B cell (primary cell): ENCODE results near the gene CAVIN2. TPM values are rescaled to one million over a fixed set of nuclear protein-coding genes. Genes with fewer than 3 reads are reported as not detected.

Source experiments
- ATAC-seq: fragments of 200-7000 bp; cut with Tn5 transposase; one replicate; pipeline ENCODE4 v1.10.0; 2021; ENCODE audit warnings: low read depth, mild to moderate bottlenecking, moderate number of reproducible peaks, moderate library complexity
- CTCF ChIA-PET: fragments of 350-600 bp; sonication (Branson Sonifier 250); formaldehyde crosslinking; loops from one replicate; lab custom pipeline; 2021; ENCODE audit warnings: antibody characterized with exemption, inconsistent platforms; lab: Charles Lee
- POLR2A ChIA-PET: fragments of 350-600 bp; sonication (Branson Sonifier 250); formaldehyde crosslinking; loops from one replicate; lab custom pipeline; 2021; ENCODE audit warnings: antibody characterized with exemption; lab: Charles Lee
- DNase-seq: peaks from one replicate; pipeline ENCODE4 v3.0.0; 2013
- H2AFZ ChIP-seq: 2 replicates; pipeline ENCODE4 v1.6.1; 2012; ENCODE audit warnings: mild to moderate bottlenecking, low read depth, low read length; ENCODE audit not compliant: insufficient read depth, poor library complexity, severe bottlenecking
- H3K27ac ChIP-seq, 2 donors: 1 replicate in 1 of 2; 2 replicates in 1 of 2; pipeline ENCODE4 v1.5.1; 2012 to 2013; ENCODE audit warnings: low read length in 2 of 2, mild to moderate bottlenecking in 2 of 2, moderate library complexity in 1 of 2
- H3K27me3 ChIP-seq, 4 experiments: fragments of 200-600 bp in 1 of 4; sonication (generic) in 1 of 4; replicated peaks in 1 of 4; 1 replicate in 2 of 4; 2 replicates in 2 of 4; pipeline versions ENCODE4 v1.6.1 to v1.7.0; 2013 to 2016; ENCODE audit warnings: low read length in 3 of 4, mild to moderate bottlenecking in 2 of 4, mixed read lengths in 1 of 4, moderate library complexity in 1 of 4; ENCODE audit not compliant: insufficient read depth in 4 of 4, control insufficient read depth in 3 of 4; ENCODE audit errors: control extremely low read depth in 1 of 4
- H3K36me3 ChIP-seq, 2 experiments: replicated peaks in 1 of 2; 1 replicate in 1 of 2; 2 replicates in 1 of 2; pipeline versions ENCODE4 v1.6.1 to v1.7.1; 2013; ENCODE audit warnings: low read length in 1 of 2; ENCODE audit not compliant: insufficient read depth in 2 of 2, control insufficient read depth in 1 of 2; ENCODE audit errors: control extremely low read depth in 1 of 2, extremely low read depth in 1 of 2
- H3K4me1 ChIP-seq, 2 donors: fragments of 200-600 bp in 1 of 2; sonication (generic) in 1 of 2; 1 replicate in 1 of 2; 2 replicates in 1 of 2; pipeline versions ENCODE4 v1.5.1 to v1.6.1; 2013 to 2017; ENCODE audit warnings: low read length in 2 of 2; ENCODE audit not compliant: control insufficient read depth in 2 of 2, insufficient read depth in 2 of 2
- H3K4me2 ChIP-seq: replicated peaks from 2 replicates; pipeline ENCODE3; 2012; ENCODE audit warnings: mild to moderate bottlenecking, low read depth, low read length; ENCODE audit not compliant: poor library complexity, severe bottlenecking
- H3K4me3 ChIP-seq, 5 experiments: fragments of 200-600 bp in 1 of 5; sonication (generic) in 1 of 5; 1 replicate in 3 of 5; 2 replicates in 2 of 5; pipeline versions ENCODE4 v1.5.1 to v1.7.0; 2011 to 2016; ENCODE audit warnings: low read length in 4 of 5, mild to moderate bottlenecking in 4 of 5, low read depth in 2 of 5, control low read depth in 1 of 5, moderate library complexity in 1 of 5; ENCODE audit not compliant: insufficient read depth in 1 of 5; ENCODE audit errors: control extremely low read depth in 1 of 5, extremely low read depth in 1 of 5
- H3K79me2 ChIP-seq: fragments of 200-600 bp; sonication (generic); one replicate; pipeline ENCODE4 v1.6.0; 2016; ENCODE audit warnings: low read length; ENCODE audit not compliant: control insufficient read depth, insufficient read depth
- H3K9ac ChIP-seq: fragments of 200-600 bp; sonication (generic); 2 replicates; pipeline ENCODE4 v1.6.1; 2017; ENCODE audit warnings: mild to moderate bottlenecking, low read length, moderate library complexity
- H3K9me3 ChIP-seq, 3 donors: one replicate each; pipeline versions ENCODE4 v1.6.1 to v1.7.1; 2013; ENCODE audit warnings: low read length in 2 of 3; ENCODE audit not compliant: control insufficient read depth in 2 of 3, insufficient read depth in 1 of 3; ENCODE audit errors: control extremely low read depth in 1 of 3
- H4K20me1 ChIP-seq: 2 replicates; pipeline ENCODE4 v1.6.0; 2012; ENCODE audit warnings: mild to moderate bottlenecking, low read length; ENCODE audit not compliant: insufficient read depth, control insufficient read depth, poor library complexity, severe bottlenecking
- H3K27ac Mint-ChIP-seq: one replicate; pipeline ENCODE4 v1.8.0; 2021; ENCODE audit warnings: mixed read lengths
- H3K27me3 Mint-ChIP-seq: one replicate; pipeline ENCODE4 v1.8.0; 2021; ENCODE audit warnings: mixed read lengths
- H3K4me1 Mint-ChIP-seq: one replicate; pipeline ENCODE4 v1.8.0; 2021; ENCODE audit warnings: mixed read lengths
- H3K4me3 Mint-ChIP-seq: one replicate; pipeline ENCODE4 v1.8.0; 2021; ENCODE audit warnings: mixed read lengths
- H3K9me3 Mint-ChIP-seq: one replicate; pipeline ENCODE4 v1.8.0; 2022; ENCODE audit warnings: mixed read lengths; ENCODE audit not compliant: insufficient read depth
- CTCF ChIP-seq: fragments of 200-600 bp; IDR thresholded peaks from one replicate; pipeline ENCODE4 v1.8.0; 2022; ENCODE audit warnings: antibody characterized with exemption, mild to moderate bottlenecking
- EZH2 ChIP-seq: IDR thresholded peaks from 2 replicates; pipeline ENCODE4 v1.6.1; 2012; ENCODE audit warnings: borderline replicate concordance, low read depth, mild to moderate bottlenecking, moderate library complexity, low read length; ENCODE audit not compliant: insufficient read depth, poor library complexity, severe bottlenecking
- WGBS: methylation state at CpG from one replicate; pipeline ENCODE4 v1.1.5; 2013; ENCODE audit warnings: missing lambda C conversion rate; ENCODE audit not compliant: insufficient coverage; 5-methylcytosine and 5-hydroxymethylcytosine counted together
- intact Hi-C: fragments of 100-400 bp; cut with micrococcal nuclease; formaldehyde crosslinking; loops from one replicate; pipeline ENCODE4 v1.10.0; 2022
- polyA plus RNA-seq: library from polyadenylated mRNA; depleted of rRNA; stranded (reverse); fragments of >200 nt; gene quantifications from 2 replicates; pipeline ENCODE4 v1.2.3, GENCODE V29; 2012
- total RNA-seq, 2 donors: library from RNA; stranded (reverse); fragments of 120-200 nt in 1 of 2; gene quantifications; 1 replicate in 1 of 2; 2 replicates in 1 of 2; pipeline versions ENCODE4 v1.2.3 to v1.2.4, GENCODE V29; 2013 to 2022

CAVIN2 gene
- total and polyA plus RNA-seq, 2 donors (not counting 1 experiment from before 2014, with no cell fraction given): 0.15 TPM; not detected in 1

- TF ChIP-seq CTCF: no peak
- ChIA-PET POLR2A (no interaction called here), CTCF (no interaction called here)
- intact Hi-C loops: no loop called here
- Histone ChIP-seq H3K4me3 (no peak overlapping the region), H3K4me2 (no peak overlapping the region), H3K4me1 (no peaks in the 10 kb centered on the region), H2AFZ (no peak overlapping the region), H3K79me2 (no peaks in the 10 kb centered on the region), H3K36me3 (no peaks in the 10 kb centered on the region), H3K9me3 (peaks cover 0 to 7% (median 0%) of the 10 kb centered on the region in 3 donors), H3K27ac (no peak overlapping the region), H3K27me3 (no peaks in the 10 kb centered on the region), H4K20me1 (no peaks in the 10 kb centered on the region), H3K9ac (no peak overlapping the region)
- H3K27ac Mint-ChIP-seq: no peak overlapping the region
- no peaks in the 10 kb centered on the region for H3K4me1 Mint-ChIP-seq
- no peak overlapping the region for H3K4me3 Mint-ChIP-seq
- WGBS: 97% methylated on average over 26 of the region's 34 CpGs
- ATAC-seq (no peak), DNase-seq (no peak)
- H3K27me3 Mint-ChIP-seq: no peaks in the 10 kb centered on the region
- H3K9me3 Mint-ChIP-seq: no peaks in the 10 kb centered on the region
Observed at GRCh38 chr2:191881982-191882816, 35.3 kb upstream of the CAVIN2 start.

DNA sequence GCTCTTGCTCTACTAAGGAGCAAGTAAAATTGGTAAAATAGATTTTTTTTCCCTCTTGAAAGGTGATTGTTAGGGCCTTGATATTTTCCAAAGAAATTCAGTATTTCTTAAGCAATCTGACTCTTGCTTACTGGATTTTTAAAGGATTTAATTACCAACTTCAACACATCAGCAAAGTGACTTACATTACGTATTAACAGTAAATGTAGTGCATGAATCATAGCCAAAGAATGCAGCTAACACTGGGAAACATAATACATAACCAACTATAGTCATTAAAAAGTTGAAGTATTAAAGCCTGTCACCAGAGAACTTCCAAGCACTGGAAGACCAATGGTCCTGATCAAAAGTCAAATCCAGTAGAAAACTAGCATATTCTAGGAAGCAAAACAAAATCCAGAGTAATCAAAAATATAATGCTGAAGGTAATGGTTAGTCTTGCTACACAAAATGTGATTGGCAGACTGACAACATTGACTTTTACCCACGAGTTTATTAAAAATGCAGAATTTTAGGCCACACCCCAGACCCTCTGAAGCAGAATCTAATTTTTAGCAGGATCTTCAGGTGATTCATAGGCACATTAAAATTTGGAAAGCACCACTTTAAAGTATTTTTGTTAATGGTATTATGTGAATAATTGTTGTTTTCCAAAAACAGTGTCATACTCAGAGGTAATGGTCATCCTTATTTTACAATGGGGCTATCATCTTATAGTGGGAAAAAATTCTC lies 31.8 kb upstream of the CAVIN2 start:
- no peaks in the 10 kb centered on the region for H3K4me1 Mint-ChIP-seq
- H3K27ac ChIP-seq: no peak overlapping the region
- no peak for DNase-seq
- no peaks in the 10 kb centered on the region for H3K27me3 ChIP-seq
- TF ChIP-seq CTCF: no peak
- no peak for TF ChIP-seq EZH2
- POLR2A ChIA-PET: no interaction called here
- no peak for ATAC-seq
- no peak overlapping the region for H3K9ac ChIP-seq
- H3K4me3 Mint-ChIP-seq: no peak overlapping the region
- no peaks in the 10 kb centered on the region for H3K4me1 ChIP-seq
- no peaks in the 10 kb centered on the region for H3K27me3 Mint-ChIP-seq
- no peak overlapping the region for H3K27ac Mint-ChIP-seq
- WGBS: no CpG with 5 or more reads among the region's 2 CpGs
- no peak overlapping the region for H3K4me3 ChIP-seq
- H3K4me2 ChIP-seq: no peak overlapping the region
- H4K20me1 ChIP-seq: no peaks in the 10 kb centered on the region
- H3K36me3 ChIP-seq: no peaks in the 10 kb centered on the region
- CTCF ChIA-PET: no interaction called here
- H2AFZ ChIP-seq: no peak overlapping the region
- no peaks in the 10 kb centered on the region for H3K9me3 Mint-ChIP-seq
- H3K79me2 ChIP-seq: no peaks in the 10 kb centered on the region
- peaks cover 0 to 7% (median 0%) of the 10 kb centered on the region in 3 donors for H3K9me3 ChIP-seq
- intact Hi-C loops: no loop called here
